ENCODE data around the gene LRSAM1.

The LRSAM1 gene

GRCh38 chr9:127548352-127548881 lies 97.1 kb downstream of the LRSAM1 start:
- H3K4me3 ChIP-seq (ENCODE audit: low read depth, low read length) = no peak overlapping the region

GRCh38 chr9:127549218-127549617 lies 97.9 kb downstream of the LRSAM1 start:
- H3K4me3 ChIP-seq (ENCODE audit: low read depth, low read length) = no peak overlapping the region

- H3K4me3 ChIP-seq (ENCODE audit: low read depth, low read length) = no peak overlapping the region
These were observed 98.4 kb downstream of the LRSAM1 start for GRCh38 chr9:127549751-127550150.

- no peak overlapping the region for H3K4me3 ChIP-seq (ENCODE audit: low read depth, low read length)
These were observed 99.0 kb downstream of the LRSAM1 start for GRCh38 chr9:127550282-127550681.

- no peak overlapping the region for H3K4me3 ChIP-seq (ENCODE audit: low read depth, low read length)
These were observed 99.4 kb downstream of the LRSAM1 start for GRCh38 chr9:127550751-127551150.

All from iPS-11a (cell line).